H1 (cell line): ENCODE measurements around the gene NLRP3. TPM values are rescaled to one million over a fixed set of nuclear protein-coding genes. Genes with fewer than 3 reads are reported as not detected.

Source experiments
- CTCF ChIA-PET: fragments of 300-600 bp; sonication (Branson Sonifier 250); formaldehyde crosslinking; loops from one replicate; lab custom pipeline; 2021; ENCODE audit not compliant: partially characterized antibody; lab: Charles Lee
- POLR2A ChIA-PET: fragments of 300-600 bp; sonication (Branson Sonifier 250); formaldehyde crosslinking; loops from one replicate; lab custom pipeline; 2021; ENCODE audit warnings: inconsistent platforms; ENCODE audit not compliant: partially characterized antibody; lab: Charles Lee
- DNase-seq, 2 experiments: peaks; one replicate each; pipeline versions ENCODE4 v3.0.0 to v3.0.0-alpha.2; 2010 to 2022; ENCODE audit warnings: low spot score in 2 of 2, low read depth in 1 of 2, mixed read lengths in 1 of 2
- FAIRE-seq: peaks from 2 replicates; lab custom pipeline; 2011; peaks lifted over from hg19 to GRCh38; lab: Jason Lieb, UNC
- H2AFZ ChIP-seq: 2 replicates; pipeline ENCODE4 v1.8.1; 2012; ENCODE audit warnings: low read length, inconsistent platforms
- H2AK5ac ChIP-seq: 2 replicates; pipeline ENCODE4 v1.6.1; 2013; ENCODE audit warnings: low read depth, low read length
- H2BK120ac ChIP-seq: replicated peaks from 2 replicates; pipeline ENCODE3; 2013; ENCODE audit warnings: low read depth, low read length, inconsistent platforms
- H2BK12ac ChIP-seq: 2 replicates; pipeline ENCODE4 v1.6.1; 2013; ENCODE audit warnings: low read depth, low read length
- H2BK15ac ChIP-seq: 2 replicates; pipeline ENCODE4 v1.6.1; 2013; ENCODE audit warnings: low read length
- H2BK20ac ChIP-seq: 2 replicates; pipeline ENCODE4 v1.6.1; 2013; ENCODE audit warnings: low read length
- H2BK5ac ChIP-seq: 2 replicates; pipeline ENCODE4 v1.6.1; 2013; ENCODE audit warnings: low read depth, low read length
- H3K14ac ChIP-seq: 2 replicates; pipeline ENCODE4 v1.6.1; 2013; ENCODE audit warnings: inconsistent platforms; ENCODE audit not compliant: insufficient read length
- H3K18ac ChIP-seq: 2 replicates; pipeline ENCODE4 v1.6.1; 2013; ENCODE audit warnings: low read length; ENCODE audit errors: extremely low read depth
- H3K23ac ChIP-seq: 2 replicates; pipeline ENCODE4 v1.6.1; 2013; ENCODE audit warnings: inconsistent platforms; ENCODE audit not compliant: insufficient read length
- H3K23me2 ChIP-seq: 2 replicates; pipeline ENCODE4 v1.6.1; 2013; ENCODE audit warnings: low read depth, low read length
- H3K27ac ChIP-seq: 2 replicates; pipeline ENCODE4 v1.6.1; 2011; ENCODE audit warnings: low read depth, low read length, inconsistent platforms
- H3K27me3 ChIP-seq, 4 experiments: replicated peaks in 1 of 4; 1 replicate in 1 of 4; 2 replicates in 3 of 4; pipeline versions ENCODE4 v1.6.1 to v1.8.1; 2011 to 2013; ENCODE audit warnings: low read length in 3 of 4, mild to moderate bottlenecking in 3 of 4, inconsistent platforms in 2 of 4, mixed read lengths in 2 of 4, moderate library complexity in 1 of 4; ENCODE audit not compliant: control insufficient read depth in 3 of 4, insufficient read depth in 3 of 4; ENCODE audit errors: extremely low read depth in 1 of 4
- H3K36me3 ChIP-seq, 4 experiments: 2 replicates each; pipeline versions ENCODE4 v1.6.1 to v1.8.1; 2011 to 2013; ENCODE audit warnings: mild to moderate bottlenecking in 4 of 4, low read length in 3 of 4, moderate library complexity in 2 of 4, control low read depth in 1 of 4, inconsistent platforms in 1 of 4; ENCODE audit not compliant: insufficient read depth in 4 of 4, control insufficient read depth in 2 of 4
- H3K4ac ChIP-seq: replicated peaks from 2 replicates; pipeline ENCODE3; 2013; ENCODE audit warnings: low read length, low read depth, mixed read lengths, inconsistent platforms; ENCODE audit not compliant: insufficient read length
- H3K4me1 ChIP-seq, 4 experiments: replicated peaks in 1 of 4; 1 replicate in 1 of 4; 2 replicates in 3 of 4; pipeline versions ENCODE4 v1.6.1 to v1.8.1; 2011 to 2013; ENCODE audit warnings: low read length in 3 of 4, inconsistent platforms in 2 of 4, mixed read lengths in 1 of 4; ENCODE audit not compliant: insufficient read depth in 4 of 4, control insufficient read depth in 3 of 4
- H3K4me2 ChIP-seq, 2 experiments: 2 replicates each; pipeline versions ENCODE4 v1.6.1 to v1.8.1; 2011 to 2013; ENCODE audit warnings: low read depth in 2 of 2, low read length in 2 of 2, control low read depth in 1 of 2, inconsistent platforms in 1 of 2, mild to moderate bottlenecking in 1 of 2; ENCODE audit not compliant: insufficient read depth in 1 of 2
- H3K4me3 ChIP-seq, 4 experiments: fragments of 200-600, 300-600 bp in 1 of 4; sonication (generic), shearing (Covaris generic), sonication (Bioruptor Twin) in 1 of 4; 2 replicates each; pipeline versions ENCODE4 v1.5.1 to v1.8.1; 2011 to 2016; ENCODE audit warnings: low read length in 4 of 4, low read depth in 3 of 4, control low read depth in 2 of 4, inconsistent platforms in 2 of 4, mild to moderate bottlenecking in 2 of 4, mixed read lengths in 1 of 4, moderate library complexity in 1 of 4; ENCODE audit not compliant: insufficient read depth in 2 of 4; ENCODE audit errors: extremely low read depth in 1 of 4
- H3K56ac ChIP-seq: replicated peaks from 2 replicates; pipeline ENCODE3; 2013; ENCODE audit warnings: low read depth, mild to moderate bottlenecking, mixed read lengths, low read length, inconsistent platforms; ENCODE audit not compliant: insufficient read length
- H3K79me1 ChIP-seq: 2 replicates; pipeline ENCODE4 v1.6.1; 2013; ENCODE audit warnings: low read depth, low read length, control low read depth
- H3K79me2 ChIP-seq, 2 experiments: 2 replicates each; pipeline versions ENCODE4 v1.6.1 to v1.8.1; 2012 to 2013; ENCODE audit warnings: low read length in 2 of 2, mild to moderate bottlenecking in 2 of 2, inconsistent platforms in 1 of 2; ENCODE audit not compliant: insufficient read depth in 2 of 2, control insufficient read depth in 1 of 2
- H3K9ac ChIP-seq, 4 experiments: replicated peaks in 1 of 4; 1 replicate in 1 of 4; 2 replicates in 3 of 4; pipeline versions ENCODE4 v1.6.1 to v1.8.1; 2011 to 2013; ENCODE audit warnings: low read depth in 3 of 4, low read length in 3 of 4, control low read depth in 2 of 4, mild to moderate bottlenecking in 2 of 4, moderate library complexity in 2 of 4, inconsistent platforms in 1 of 4; ENCODE audit errors: extremely low read depth in 1 of 4
- H3K9me3 ChIP-seq, 2 experiments: 2 replicates each; pipeline versions ENCODE4 v1.6.1 to v1.8.1; 2012 to 2013; ENCODE audit warnings: mild to moderate bottlenecking in 2 of 2, moderate library complexity in 2 of 2, control low read depth in 1 of 2, inconsistent platforms in 1 of 2, low read depth in 1 of 2, low read length in 1 of 2, mixed read lengths in 1 of 2; ENCODE audit not compliant: insufficient read depth in 2 of 2
- H4K20me1 ChIP-seq, 2 experiments: replicated peaks in 1 of 2; 2 replicates each; pipeline versions ENCODE3 to v1.8.1; 2011 to 2013; ENCODE audit warnings: inconsistent platforms in 2 of 2, low read length in 2 of 2, mild to moderate bottlenecking in 1 of 2; ENCODE audit not compliant: insufficient read depth in 2 of 2, control insufficient read depth in 1 of 2
- H4K5ac ChIP-seq: 2 replicates; pipeline ENCODE4 v1.6.1; 2013; ENCODE audit warnings: low read length, low read depth, mixed read lengths, inconsistent platforms; ENCODE audit not compliant: insufficient read length
- H4K8ac ChIP-seq: 2 replicates; pipeline ENCODE4 v1.8.0; 2013; ENCODE audit warnings: mild to moderate bottlenecking, moderate library complexity, low read length, inconsistent platforms; ENCODE audit not compliant: insufficient read depth; ENCODE audit errors: extremely low read depth
- H4K91ac ChIP-seq: replicated peaks from 2 replicates; pipeline ENCODE3; 2013; ENCODE audit warnings: low read length, mixed read lengths, inconsistent platforms; ENCODE audit not compliant: insufficient read length
- WGBS, 2 experiments: shearing (Covaris generic) in 1 of 2; methylation state at CpG; one replicate each; pipeline versions ENCODE4 v1.1.6 to v1.1.7; 2013 to 2015; ENCODE audit warnings: low lambda C conversion rate in 2 of 2, mixed read lengths in 2 of 2, inconsistent platforms in 1 of 2, low coverage in 1 of 2, missing lambda C conversion rate in 1 of 2; ENCODE audit not compliant: insufficient replicate concordance in 2 of 2, insufficient coverage in 1 of 2, insufficient read length in 1 of 2; ENCODE audit errors: extremely low coverage in 1 of 2, missing lambda C conversion rate in 1 of 2; 5-methylcytosine and 5-hydroxymethylcytosine counted together
- polyA plus RNA-seq, 7 experiments: library from polyadenylated mRNA; depleted of rRNA in 3 of 7; stranded (reverse) in 5 of 7; unstranded in 2 of 7; fragments of >200 nt in 5 of 7; fragments of 200-250 nt in 2 of 7; gene quantifications; 1 replicate in 5 of 7; 2 replicates in 1 of 7; 4 replicates in 1 of 7; pipeline versions ENCODE4 v1.2.1 to v1.2.3, GENCODE V29; 2011 to 2013; ENCODE audit warnings: missing spikeins in 2 of 7, mixed read lengths in 2 of 7
- total RNA-seq: library from RNA; stranded (reverse); fragmentation: NEBNext Ultra II Directional; extraction: Animal tissue kit (Norgen Biotek cat#: 25700); gene quantifications from 2 replicates; pipeline ENCODE4 v1.2.1, GENCODE V29; 2021

Gene NLRP3
- total and polyA plus RNA-seq, 2 of the 8 experiments (the other 6 are each of a cell fraction or from before 2014, with no cell fraction given): 0.05 to 0.19 TPM

DNA sequence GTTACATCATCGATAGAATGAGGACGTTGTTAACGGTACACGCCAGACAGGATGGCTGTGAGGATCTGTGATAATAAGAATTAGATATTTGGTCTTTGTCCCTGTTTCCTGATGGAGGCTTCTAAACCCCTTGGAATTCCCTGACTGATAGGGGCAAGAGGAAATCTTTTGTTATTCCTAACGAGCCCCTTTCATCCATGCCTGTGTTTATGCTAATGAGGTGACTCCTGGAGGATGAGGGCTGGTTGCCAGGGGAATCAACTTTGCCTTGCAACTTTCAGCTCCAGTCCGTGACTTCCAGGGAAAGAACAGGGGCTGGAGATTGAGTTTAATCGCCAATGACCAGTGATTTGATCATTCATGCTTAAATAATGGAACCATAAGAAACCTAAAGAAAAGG, 39.3 kb upstream of the NLRP3 start:
- peak overlapping the region; percentile 97 for H2BK120ac ChIP-seq
- H4K91ac ChIP-seq: peak overlapping the region; percentile 93
- POLR2A ChIA-PET: interaction anchor here (0.6 to 1.5 kb wide), 6 partner anchors 11 to 44 kb away, joined by 3 to 10 read pairs (median 6); no protein-coding TSS in a partner anchor
- peak overlapping the region; percentile 14; the same call in 1 of the 2 replicates for H2AK5ac ChIP-seq
- no peak overlapping the region for H2AFZ ChIP-seq
- H3K18ac ChIP-seq: peak overlapping the region; percentile 85; the same call in 1 of the 2 replicates
- CTCF ChIA-PET: interaction anchor here (1.1 to 1.5 kb wide), 3 partner anchors 11 to 40 kb away, joined by 3 to 5 read pairs (median 5); no protein-coding TSS in a partner anchor
- no peaks in the 10 kb centered on the region for H3K27me3 ChIP-seq
- 3% methylated on average over 7 of the region's 7 CpGs; no CpG with 5 or more reads in 1 of the 2 experiments for WGBS, 2 experiments
- FAIRE-seq (peak; percentile 95), DNase-seq (peak in 1 of 2 experiments; percentile 84)
- H3K4me2 ChIP-seq: peak overlapping the region; percentile 75 to 81
- peak overlapping the region; percentile 19 to 52 (median 46); a peak in 7 of 8 replicates for H3K4me3 ChIP-seq
- H2BK5ac ChIP-seq: peak overlapping the region; percentile 95
- no peaks in the 10 kb centered on the region for H3K79me1 ChIP-seq
- H3K56ac ChIP-seq: peak overlapping the region; percentile 79
- peak overlapping the region in 3 of 4 experiments; percentile 42 to 62 (median 52); a peak in 5 of 7 replicates for H3K9ac ChIP-seq
- no peaks in the 10 kb centered on the region for H3K79me2 ChIP-seq
- H3K23ac ChIP-seq: no peak overlapping the region
- no peak overlapping the region for H4K8ac ChIP-seq
- peak overlapping the region; percentile 93 for H2BK12ac ChIP-seq
- no peak overlapping the region; the same call in 1 of the 2 replicates for H2BK15ac ChIP-seq
- H3K23me2 ChIP-seq: no peaks in the 10 kb centered on the region; the same call in 1 of the 2 replicates
- peak overlapping the region; percentile 98; the same call in 1 of the 2 replicates for H2BK20ac ChIP-seq
- peak overlapping the region; percentile 87 for H3K4ac ChIP-seq
- H3K36me3 ChIP-seq: no peaks in the 10 kb centered on the region
- H4K5ac ChIP-seq: peak overlapping the region; percentile 85
- no peaks in the 10 kb centered on the region for H4K20me1 ChIP-seq
- no peak overlapping the region for H3K14ac ChIP-seq
- H3K9me3 ChIP-seq: peaks cover 3 to 4% of the 10 kb centered on the region in 2 experiments
- peaks cover 13 to 32% (median 20%) of the 10 kb centered on the region in 4 experiments; a peak in 6 of 7 replicates for H3K4me1 ChIP-seq
- peak overlapping the region; percentile 80 for H3K27ac ChIP-seq
